ENCODE results near the gene CELF4. TPM values are rescaled to one million over a fixed set of nuclear protein-coding genes. Genes with fewer than 3 reads are reported as not detected.

Gene CELF4
- total and polyA plus RNA-seq, 7 donors: 0.60 to 5.0 (median 1.8) TPM; not detected in 1

DNA sequence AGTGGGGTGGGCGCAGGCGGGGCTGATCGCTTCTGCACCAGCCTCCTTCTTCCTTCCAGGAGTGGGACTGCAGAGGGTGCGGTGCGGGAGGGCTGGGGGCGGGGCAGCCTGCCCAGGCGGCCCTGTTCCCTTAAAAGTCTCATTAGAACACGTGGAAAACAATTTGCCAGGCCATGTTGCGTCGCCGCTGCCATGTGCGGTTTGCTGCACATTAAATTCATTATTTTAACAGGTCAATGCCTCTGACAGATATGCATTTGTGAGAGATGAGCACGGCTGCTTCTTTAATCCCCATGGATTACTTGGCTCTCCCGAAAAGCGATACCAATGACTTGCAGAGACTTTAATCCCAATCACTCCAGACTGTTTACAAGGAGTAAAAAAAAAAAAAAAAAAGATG, 139.0 kb downstream of the CELF4 start:
- no peak overlapping the region for H3K4me3 ChIP-seq
- WGBS, 2 donors: 79% methylated on average over 15 of the region's 15 CpGs
- no peak overlapping the region for H3K27ac ChIP-seq
- TF ChIP-seq, protein P1, sequence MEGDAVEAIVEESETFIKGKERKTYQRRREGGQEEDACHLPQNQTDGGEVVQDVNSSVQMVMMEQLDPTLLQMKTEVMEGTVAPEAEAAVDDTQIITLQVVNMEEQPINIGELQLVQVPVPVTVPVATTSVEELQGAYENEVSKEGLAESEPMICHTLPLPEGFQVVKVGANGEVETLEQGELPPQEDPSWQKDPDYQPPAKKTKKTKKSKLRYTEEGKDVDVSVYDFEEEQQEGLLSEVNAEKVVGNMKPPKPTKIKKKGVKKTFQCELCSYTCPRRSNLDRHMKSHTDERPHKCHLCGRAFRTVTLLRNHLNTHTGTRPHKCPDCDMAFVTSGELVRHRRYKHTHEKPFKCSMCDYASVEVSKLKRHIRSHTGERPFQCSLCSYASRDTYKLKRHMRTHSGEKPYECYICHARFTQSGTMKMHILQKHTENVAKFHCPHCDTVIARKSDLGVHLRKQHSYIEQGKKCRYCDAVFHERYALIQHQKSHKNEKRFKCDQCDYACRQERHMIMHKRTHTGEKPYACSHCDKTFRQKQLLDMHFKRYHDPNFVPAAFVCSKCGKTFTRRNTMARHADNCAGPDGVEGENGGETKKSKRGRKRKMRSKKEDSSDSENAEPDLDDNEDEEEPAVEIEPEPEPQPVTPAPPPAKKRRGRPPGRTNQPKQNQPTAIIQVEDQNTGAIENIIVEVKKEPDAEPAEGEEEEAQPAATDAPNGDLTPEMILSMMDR (IDR thresholded peaks at IDR 0.05): no peak
- TF ChIP-seq EP300 (IDR thresholded peaks at IDR 0.05) (no peak), POLR2AphosphoS5 (IDR thresholded peaks at IDR 0.05) (no peak), POLR2A (IDR thresholded peaks at IDR 0.05) (no peak)
- no peaks in the 10 kb centered on the region for H3K36me3 ChIP-seq
- no peaks in the 10 kb centered on the region for H3K27me3 ChIP-seq
- no peak for DNase-seq
- intact Hi-C loops (cut with DNase I): no loop called here
- H3K9me3 ChIP-seq: no peaks in the 10 kb centered on the region
- no peaks in the 10 kb centered on the region for H3K4me1 ChIP-seq

DNA sequence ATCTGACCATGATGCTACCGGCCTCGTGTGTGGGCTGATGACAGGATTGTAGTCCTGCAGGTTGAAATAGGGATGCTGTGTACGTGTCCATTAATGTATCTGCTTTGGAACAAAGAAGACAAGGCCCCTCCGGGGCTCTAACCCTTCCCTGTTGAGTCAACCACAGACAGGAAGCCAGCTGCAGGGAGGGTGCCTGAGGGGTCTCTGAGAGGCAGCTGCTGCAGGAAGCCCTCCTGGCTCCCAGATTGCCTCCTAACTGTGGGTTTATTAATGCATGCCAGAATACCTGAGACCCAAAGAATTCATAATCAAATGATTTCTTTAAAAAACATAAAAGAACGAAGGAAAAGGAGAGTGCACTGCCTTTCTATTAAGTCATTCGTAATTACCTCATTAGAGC, 140.4 kb downstream of the CELF4 start:
- Histone ChIP-seq H3K27ac (no peak overlapping the region), H3K4me1 (no peaks in the 10 kb centered on the region), H3K4me3 (no peak overlapping the region), H3K27me3 (no peaks in the 10 kb centered on the region), H3K9me3 (no peaks in the 10 kb centered on the region), H3K36me3 (no peaks in the 10 kb centered on the region)
- no peak for DNase-seq
- intact Hi-C loops (cut with DNase I): no loop called here
- 70 to 73% methylated on average over 6 of the region's 6 CpGs for WGBS, 2 donors
- TF ChIP-seq POLR2AphosphoS5 (IDR thresholded peaks at IDR 0.05) (no peak), POLR2A (IDR thresholded peaks at IDR 0.05) (no peak), EP300 (IDR thresholded peaks at IDR 0.05) (no peak)
- TF ChIP-seq, protein P1 (IDR thresholded peaks at IDR 0.05): no peak

DNA sequence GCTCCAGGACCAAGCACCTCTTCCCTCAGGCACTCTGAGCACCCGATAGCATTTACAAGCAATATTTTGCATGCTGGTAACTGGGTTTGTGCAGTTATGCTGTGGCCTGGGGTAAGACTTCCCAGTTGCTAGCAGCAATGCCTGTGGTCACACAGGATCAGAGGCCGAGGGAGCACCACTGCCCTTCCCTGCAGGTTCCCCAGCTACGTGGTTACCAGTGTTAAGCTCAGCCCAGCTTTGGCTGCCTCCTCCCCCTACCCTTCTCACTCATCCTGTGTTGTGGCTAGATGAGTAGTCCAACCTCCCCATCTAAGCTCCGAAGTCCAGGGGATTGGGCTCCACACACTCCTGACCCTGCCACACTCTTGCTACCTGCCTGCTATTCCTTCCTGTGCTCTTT, 141.1 kb downstream of the CELF4 start:
- TF ChIP-seq POLR2A (IDR thresholded peaks at IDR 0.05) (no peak), POLR2AphosphoS5 (IDR thresholded peaks at IDR 0.05) (no peak), EP300 (IDR thresholded peaks at IDR 0.05) (no peak)
- TF ChIP-seq, protein P1 (IDR thresholded peaks at IDR 0.05): no peak
- Histone ChIP-seq H3K9me3 (no peaks in the 10 kb centered on the region), H3K27me3 (no peaks in the 10 kb centered on the region), H3K27ac (no peak overlapping the region), H3K4me1 (no peaks in the 10 kb centered on the region), H3K36me3 (no peaks in the 10 kb centered on the region), H3K4me3 (no peak overlapping the region)
- no peak for DNase-seq
- 61 to 72% methylated on average over 4 of the region's 4 CpGs for WGBS, 2 donors
- intact Hi-C loops (cut with DNase I): no loop called here

DNA sequence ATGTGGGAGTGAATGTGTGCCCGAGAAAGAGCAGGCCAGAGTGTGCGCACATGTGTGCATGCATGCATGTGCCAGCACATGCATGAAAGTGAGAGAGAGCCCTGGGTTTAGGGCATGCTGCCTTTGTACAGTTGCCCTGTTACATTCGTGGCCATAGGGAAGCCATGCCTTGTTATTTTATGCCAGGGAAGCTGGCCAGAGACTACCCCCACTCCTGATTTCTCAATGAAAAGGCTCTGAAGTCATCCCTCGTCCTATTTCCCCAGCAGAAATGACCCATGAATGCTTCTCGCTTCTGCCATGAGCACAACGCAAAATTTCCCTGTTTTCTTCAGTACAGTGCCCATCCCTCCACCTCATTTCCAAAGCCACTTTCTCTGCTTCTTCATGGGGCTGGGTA, 143.0 kb downstream of the CELF4 start:
- no peaks in the 10 kb centered on the region for H3K9me3 ChIP-seq
- no peaks in the 10 kb centered on the region for H3K27me3 ChIP-seq
- no peaks in the 10 kb centered on the region for H3K36me3 ChIP-seq
- intact Hi-C loops (cut with DNase I): no loop called here
- TF ChIP-seq EP300 (IDR thresholded peaks at IDR 0.05): no peak
- TF ChIP-seq, protein P1 (IDR thresholded peaks at IDR 0.05): no peak
- TF ChIP-seq POLR2AphosphoS5 (IDR thresholded peaks at IDR 0.05): no peak
- no peak for TF ChIP-seq POLR2A (IDR thresholded peaks at IDR 0.05)
- no peak overlapping the region for H3K4me3 ChIP-seq
- H3K27ac ChIP-seq: no peak overlapping the region
- H3K4me1 ChIP-seq: no peaks in the 10 kb centered on the region
- WGBS, 2 donors: 71 to 76% methylated on average over 6 of the region's 6 CpGs
- DNase-seq: no peak

DNA sequence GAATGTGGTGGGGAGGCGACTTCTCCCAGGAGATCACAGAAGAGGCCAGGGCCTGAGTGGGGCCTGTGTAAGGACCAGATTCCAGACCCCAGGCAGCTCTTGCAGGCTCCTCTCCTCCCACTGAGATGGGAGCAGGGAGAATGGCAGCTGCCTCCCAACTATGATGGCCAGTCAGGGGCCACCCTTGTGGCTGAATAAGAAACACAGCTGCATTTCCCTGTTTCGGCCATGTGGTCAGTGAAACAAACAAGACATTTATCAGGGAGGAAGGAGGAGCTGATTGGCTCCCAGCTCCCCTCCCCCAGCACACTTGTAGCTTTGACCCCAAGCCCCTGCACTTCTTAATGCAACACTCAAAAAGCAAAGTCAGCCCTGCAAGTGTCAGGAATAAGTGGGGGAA, 143.5 kb downstream of the CELF4 start:
- no peak for DNase-seq
- H3K4me1 ChIP-seq: no peaks in the 10 kb centered on the region
- WGBS, 2 donors: 52 to 64% methylated on average over 2 of the region's 2 CpGs
- no peak overlapping the region for H3K27ac ChIP-seq
- no peaks in the 10 kb centered on the region for H3K36me3 ChIP-seq
- H3K27me3 ChIP-seq: no peaks in the 10 kb centered on the region
- H3K4me3 ChIP-seq: no peak overlapping the region
- TF ChIP-seq, protein P1 (IDR thresholded peaks at IDR 0.05): no peak
- no peaks in the 10 kb centered on the region for H3K9me3 ChIP-seq
- intact Hi-C loops (cut with DNase I): no loop called here
